Measurements from ENCODE around the gene RFC1.

The RFC1 gene

DNA sequence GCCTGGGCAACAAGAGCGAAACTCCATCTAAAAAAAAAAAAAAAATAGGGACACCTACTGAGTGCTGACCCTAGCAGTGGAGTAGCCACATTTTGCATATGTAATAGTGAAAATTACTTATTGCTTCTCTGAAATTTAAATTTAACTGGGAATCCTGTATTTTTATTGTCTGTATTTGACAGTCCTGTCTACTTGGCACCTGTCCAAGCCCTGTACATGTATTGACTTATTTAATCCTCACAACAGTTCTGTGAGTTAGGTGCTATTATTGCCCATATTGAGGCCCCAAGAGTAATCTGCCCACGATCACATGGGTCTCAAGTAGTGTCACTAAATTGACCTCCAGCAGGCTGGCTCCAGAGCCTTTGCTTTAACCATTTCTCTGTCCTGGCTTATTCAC is 102.3 kb downstream of the RFC1 start:
- peaks cover 13 to 52% (median 23%) of the 10 kb centered on the region in 5 donors for H3K36me3 ChIP-seq (ENCODE audit: control insufficient read depth in 5 of 5, insufficient read depth in 5 of 5, low read length in 5 of 5)
- H3K27me3 ChIP-seq (ENCODE audit: control insufficient read depth in 5 of 5, insufficient read depth in 4 of 5, low read length in 5 of 5), result no peaks in the 10 kb centered on the region
- no peaks in the 10 kb centered on the region for H3K9me3 ChIP-seq (ENCODE audit: control insufficient read depth in 5 of 5, low read length in 5 of 5)
- no peaks in the 10 kb centered on the region for H3K4me1 ChIP-seq (ENCODE audit: control insufficient read depth in 5 of 5, insufficient read depth in 5 of 5, low read length in 5 of 5)
- H3K9ac ChIP-seq (ENCODE audit: low read length in 5 of 5), result no peak overlapping the region
- no peak overlapping the region for H3K27ac ChIP-seq (ENCODE audit: low read depth, low read length)
- H3K4me3 ChIP-seq (ENCODE audit: low read depth in 1 of 5, low read length in 5 of 5), result no peak overlapping the region

DNA sequence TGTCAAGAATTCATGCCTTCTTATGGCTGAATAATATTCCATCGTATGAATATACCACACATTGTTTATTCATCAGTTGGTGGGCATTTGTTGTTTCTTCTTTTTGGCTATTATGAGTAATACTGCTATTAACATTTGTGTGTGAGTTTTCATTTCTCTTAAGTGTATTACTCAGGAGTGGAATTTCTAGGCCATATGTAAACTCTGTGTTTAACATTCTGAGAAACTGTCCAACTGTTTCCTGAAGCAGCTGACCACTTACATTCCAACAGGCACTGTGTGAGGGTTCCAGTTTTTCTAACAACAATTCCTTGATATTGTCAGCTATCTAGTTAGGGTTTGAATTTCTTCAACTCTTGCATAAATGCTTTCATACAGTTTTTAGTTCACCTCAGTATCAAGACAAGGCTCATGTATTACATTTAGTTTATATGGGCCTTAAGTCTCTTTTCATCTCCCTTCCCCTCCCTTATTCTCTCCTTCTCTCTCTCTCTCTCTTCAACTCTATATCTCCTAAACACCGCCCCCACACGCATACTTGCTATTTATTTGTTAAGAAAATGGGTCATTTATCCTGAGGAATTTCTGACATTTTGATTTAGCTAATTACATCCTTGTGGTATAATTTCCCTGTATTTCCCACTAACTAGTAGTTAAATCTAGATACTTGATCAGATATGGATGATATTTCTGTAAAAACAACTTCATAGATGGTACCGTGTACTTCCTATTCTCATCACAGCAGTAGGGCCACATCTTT is 106.4 kb downstream of the RFC1 start:
- Histone ChIP-seq H3K27me3 (ENCODE audit: control insufficient read depth in 5 of 5, insufficient read depth in 4 of 5, low read length in 5 of 5) (no peaks in the 10 kb centered on the region), H3K4me3 (ENCODE audit: low read depth in 1 of 5, low read length in 5 of 5) (no peak overlapping the region), H3K27ac (ENCODE audit: low read depth, low read length) (no peak overlapping the region), H3K9me3 (ENCODE audit: control insufficient read depth in 5 of 5, low read length in 5 of 5) (no peaks in the 10 kb centered on the region), H3K9ac (ENCODE audit: low read length in 5 of 5) (no peak overlapping the region), H3K4me1 (ENCODE audit: control insufficient read depth in 5 of 5, insufficient read depth in 5 of 5, low read length in 5 of 5) (no peaks in the 10 kb centered on the region), H3K36me3 (ENCODE audit: control insufficient read depth in 5 of 5, insufficient read depth in 5 of 5, low read length in 5 of 5) (peaks cover 7 to 48% (median 39%) of the 10 kb centered on the region in 5 donors)

DNA sequence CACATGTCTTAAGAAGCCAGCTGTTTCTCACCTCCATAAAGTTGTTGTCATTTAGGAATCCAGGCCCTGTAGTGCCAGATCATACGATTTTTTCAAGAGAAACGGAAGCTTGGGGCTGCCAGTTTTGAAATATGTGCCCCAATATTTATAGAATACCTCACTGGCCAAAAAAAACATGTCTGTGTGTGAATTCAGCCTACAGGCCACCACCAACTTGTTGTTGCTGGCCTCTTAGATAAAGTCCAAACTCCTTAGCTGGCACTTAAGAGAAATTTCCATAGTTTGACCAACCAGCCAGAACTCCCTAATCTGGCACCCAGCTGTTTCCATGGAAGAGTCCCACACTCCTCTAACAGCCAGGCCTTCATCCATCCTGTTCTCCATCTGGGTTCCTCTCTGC is 109.7 kb downstream of the RFC1 start:
- H3K9me3 ChIP-seq (ENCODE audit: control insufficient read depth in 5 of 5, low read length in 5 of 5), result no peaks in the 10 kb centered on the region
- no peak overlapping the region for H3K9ac ChIP-seq (ENCODE audit: low read length in 5 of 5)
- no peaks in the 10 kb centered on the region for H3K27me3 ChIP-seq (ENCODE audit: control insufficient read depth in 5 of 5, insufficient read depth in 4 of 5, low read length in 5 of 5)
- no peaks in the 10 kb centered on the region for H3K4me1 ChIP-seq (ENCODE audit: control insufficient read depth in 5 of 5, insufficient read depth in 5 of 5, low read length in 5 of 5)
- H3K36me3 ChIP-seq (ENCODE audit: control insufficient read depth in 5 of 5, insufficient read depth in 5 of 5, low read length in 5 of 5), result peaks cover 4 to 40% (median 33%) of the 10 kb centered on the region in 5 donors
- H3K27ac ChIP-seq (ENCODE audit: low read depth, low read length), result no peak overlapping the region
- no peak overlapping the region for H3K4me3 ChIP-seq (ENCODE audit: low read depth in 1 of 5, low read length in 5 of 5)

- Histone ChIP-seq H3K4me1 (ENCODE audit: control insufficient read depth in 5 of 5, insufficient read depth in 5 of 5, low read length in 5 of 5) (no peaks in the 10 kb centered on the region), H3K9me3 (ENCODE audit: control insufficient read depth in 5 of 5, low read length in 5 of 5) (no peaks in the 10 kb centered on the region), H3K27me3 (ENCODE audit: control insufficient read depth in 5 of 5, insufficient read depth in 4 of 5, low read length in 5 of 5) (no peaks in the 10 kb centered on the region), H3K27ac (ENCODE audit: low read depth, low read length) (no peak overlapping the region), H3K36me3 (ENCODE audit: control insufficient read depth in 5 of 5, insufficient read depth in 5 of 5, low read length in 5 of 5) (peaks cover 4 to 37% (median 32%) of the 10 kb centered on the region in 5 donors), H3K9ac (ENCODE audit: low read length in 5 of 5) (no peak overlapping the region), H3K4me3 (ENCODE audit: low read depth in 1 of 5, low read length in 5 of 5) (no peak overlapping the region)
Measured at GRCh38 chr4:39255871-39256270, 110.3 kb downstream of the RFC1 start.

DNA sequence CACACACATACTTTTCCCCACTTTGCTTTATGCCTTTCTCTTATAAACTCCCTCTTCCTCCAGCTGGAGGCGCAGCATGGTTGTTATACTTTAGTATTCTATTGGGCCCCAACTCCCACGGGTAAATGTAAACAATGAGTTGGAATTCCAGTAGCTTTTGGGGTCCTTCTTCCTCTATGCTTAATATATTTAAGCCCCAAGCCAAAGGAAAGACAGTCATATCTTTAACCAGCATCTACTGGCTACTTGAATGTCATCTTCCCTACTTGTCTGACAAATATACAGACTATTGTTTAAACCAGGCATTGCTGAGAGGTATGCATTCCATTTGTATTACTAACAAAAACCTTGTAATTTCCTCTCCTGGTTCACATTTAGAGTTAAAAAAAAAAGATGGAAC is 110.9 kb downstream of the RFC1 start:
- Histone ChIP-seq H3K36me3 (ENCODE audit: control insufficient read depth in 5 of 5, insufficient read depth in 5 of 5, low read length in 5 of 5) (peaks cover 4 to 32% (median 29%) of the 10 kb centered on the region in 5 donors), H3K27me3 (ENCODE audit: control insufficient read depth in 5 of 5, insufficient read depth in 4 of 5, low read length in 5 of 5) (no peaks in the 10 kb centered on the region)

DNA sequence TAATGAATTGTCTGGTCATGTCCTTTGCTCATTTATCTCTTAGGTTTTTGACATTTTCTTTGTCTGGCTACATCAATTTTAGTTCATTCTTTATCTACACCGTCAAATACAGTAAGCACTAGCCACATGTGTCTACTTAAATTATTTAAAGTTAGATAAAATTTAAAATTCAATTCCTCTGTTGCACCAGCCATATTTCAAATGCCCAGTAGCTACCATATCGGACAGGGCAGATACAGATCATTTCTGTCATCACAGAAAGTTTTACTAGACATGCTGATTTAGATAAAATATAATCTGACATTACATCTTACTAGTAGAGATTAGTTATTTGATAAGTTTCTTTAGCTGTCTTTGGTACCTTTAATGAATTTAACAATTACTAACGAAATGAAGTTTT is 122.7 kb downstream of the RFC1 start:
- peaks cover 7 to 23% (median 18%) of the 10 kb centered on the region in 5 donors for H3K36me3 ChIP-seq (ENCODE audit: control insufficient read depth in 5 of 5, insufficient read depth in 5 of 5, low read length in 5 of 5)
- no peak overlapping the region for H3K4me3 ChIP-seq (ENCODE audit: low read depth in 1 of 5, low read length in 5 of 5)
- H3K9ac ChIP-seq (ENCODE audit: low read length in 5 of 5), result no peak overlapping the region
- H3K27ac ChIP-seq (ENCODE audit: low read depth, low read length), result no peak overlapping the region
- no peaks in the 10 kb centered on the region for H3K27me3 ChIP-seq (ENCODE audit: control insufficient read depth in 5 of 5, insufficient read depth in 4 of 5, low read length in 5 of 5)
- no peaks in the 10 kb centered on the region for H3K9me3 ChIP-seq (ENCODE audit: control insufficient read depth in 5 of 5, low read length in 5 of 5)
- H3K4me1 ChIP-seq (ENCODE audit: control insufficient read depth in 5 of 5, insufficient read depth in 5 of 5, low read length in 5 of 5), result no peaks in the 10 kb centered on the region

More for the DNA sequence above, 110.9 kb downstream of the RFC1 start:
- Histone ChIP-seq H3K27ac (ENCODE audit: low read depth, low read length) (no peak overlapping the region), H3K9ac (ENCODE audit: low read length in 5 of 5) (no peak overlapping the region), H3K4me3 (ENCODE audit: low read depth in 1 of 5, low read length in 5 of 5) (no peak overlapping the region), H3K4me1 (ENCODE audit: control insufficient read depth in 5 of 5, insufficient read depth in 5 of 5, low read length in 5 of 5) (no peaks in the 10 kb centered on the region), H3K9me3 (ENCODE audit: control insufficient read depth in 5 of 5, low read length in 5 of 5) (no peaks in the 10 kb centered on the region)
